Measurements from ENCODE around the gene FOXK2.

DNA sequence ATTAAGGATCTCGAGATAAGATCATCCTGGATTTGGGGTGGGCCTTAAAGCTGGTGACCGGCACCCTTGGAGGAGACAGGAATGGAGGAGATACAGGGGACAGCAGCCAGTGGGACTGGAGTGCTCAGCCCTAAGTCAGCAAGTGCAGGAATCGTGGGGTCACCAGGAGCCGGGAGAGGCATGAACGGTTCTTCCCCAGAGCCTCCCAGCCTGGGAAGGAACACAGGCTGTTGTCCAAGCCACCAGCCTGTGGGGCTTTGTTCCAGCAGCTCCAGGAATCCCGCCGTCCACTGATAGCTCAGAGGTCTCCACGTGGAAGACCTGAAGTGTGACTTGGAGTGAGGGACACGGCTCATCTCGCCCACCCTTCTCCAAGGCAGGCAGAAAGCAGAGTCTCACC is 131.2 kb downstream of the FOXK2 start:
- TF ChIP-seq, protein P1, sequence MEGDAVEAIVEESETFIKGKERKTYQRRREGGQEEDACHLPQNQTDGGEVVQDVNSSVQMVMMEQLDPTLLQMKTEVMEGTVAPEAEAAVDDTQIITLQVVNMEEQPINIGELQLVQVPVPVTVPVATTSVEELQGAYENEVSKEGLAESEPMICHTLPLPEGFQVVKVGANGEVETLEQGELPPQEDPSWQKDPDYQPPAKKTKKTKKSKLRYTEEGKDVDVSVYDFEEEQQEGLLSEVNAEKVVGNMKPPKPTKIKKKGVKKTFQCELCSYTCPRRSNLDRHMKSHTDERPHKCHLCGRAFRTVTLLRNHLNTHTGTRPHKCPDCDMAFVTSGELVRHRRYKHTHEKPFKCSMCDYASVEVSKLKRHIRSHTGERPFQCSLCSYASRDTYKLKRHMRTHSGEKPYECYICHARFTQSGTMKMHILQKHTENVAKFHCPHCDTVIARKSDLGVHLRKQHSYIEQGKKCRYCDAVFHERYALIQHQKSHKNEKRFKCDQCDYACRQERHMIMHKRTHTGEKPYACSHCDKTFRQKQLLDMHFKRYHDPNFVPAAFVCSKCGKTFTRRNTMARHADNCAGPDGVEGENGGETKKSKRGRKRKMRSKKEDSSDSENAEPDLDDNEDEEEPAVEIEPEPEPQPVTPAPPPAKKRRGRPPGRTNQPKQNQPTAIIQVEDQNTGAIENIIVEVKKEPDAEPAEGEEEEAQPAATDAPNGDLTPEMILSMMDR (IDR thresholded peaks at IDR 0.05), result no peak
- TF ChIP-seq ELF4 (CRISPR knock-in tag; IDR thresholded peaks at IDR 0.05; ENCODE audit: low read depth), result no peak
- TF ChIP-seq, protein P2, sequence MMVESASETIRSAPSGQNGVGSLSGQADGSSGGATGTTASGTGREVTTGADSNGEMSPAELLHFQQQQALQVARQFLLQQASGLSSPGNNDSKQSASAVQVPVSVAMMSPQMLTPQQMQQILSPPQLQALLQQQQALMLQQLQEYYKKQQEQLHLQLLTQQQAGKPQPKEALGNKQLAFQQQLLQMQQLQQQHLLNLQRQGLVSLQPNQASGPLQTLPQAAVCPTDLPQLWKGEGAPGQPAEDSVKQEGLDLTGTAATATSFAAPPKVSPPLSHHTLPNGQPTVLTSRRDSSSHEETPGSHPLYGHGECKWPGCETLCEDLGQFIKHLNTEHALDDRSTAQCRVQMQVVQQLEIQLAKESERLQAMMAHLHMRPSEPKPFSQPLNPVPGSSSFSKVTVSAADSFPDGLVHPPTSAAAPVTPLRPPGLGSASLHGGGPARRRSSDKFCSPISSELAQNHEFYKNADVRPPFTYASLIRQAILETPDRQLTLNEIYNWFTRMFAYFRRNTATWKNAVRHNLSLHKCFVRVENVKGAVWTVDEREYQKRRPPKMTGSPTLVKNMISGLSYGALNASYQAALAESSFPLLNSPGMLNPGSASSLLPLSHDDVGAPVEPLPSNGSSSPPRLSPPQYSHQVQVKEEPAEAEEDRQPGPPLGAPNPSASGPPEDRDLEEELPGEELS (CRISPR knock-in tag; IDR thresholded peaks at IDR 0.05), result no peak
- TF ChIP-seq CREB1 (CRISPR knock-in tag; IDR thresholded peaks at IDR 0.05), result no peak
- TF ChIP-seq NR1H2 (CRISPR knock-in tag; IDR thresholded peaks at IDR 0.05), result no peak

All from WTC11 (cell line).